Ramos (cell line): ENCODE results near the gene TRMT44.
"Not testable (repeated sequence)": the region's sequence is repeated elsewhere in the genome, so short reads cannot be mapped to it uniquely, and the experiment has no call there.

Experiments
- in situ Hi-C: fragments of 300-500 bp; cut with MboI; formaldehyde crosslinking; loops from one replicate; pipeline ENCODE4 v1.14.3; 2022; ENCODE audit warnings: low sequenced_read_pairs; ENCODE audit not compliant: unreplicated experiment

TRMT44 gene

GRCh38 chr4:8508266-8508665, 67.7 kb downstream of the TRMT44 start:
- in situ Hi-C loops, result no loop called here

- in situ Hi-C loops, result no loop called here
Observed at GRCh38 chr4:8508740-8509139, 68.2 kb downstream of the TRMT44 start.

DNA sequence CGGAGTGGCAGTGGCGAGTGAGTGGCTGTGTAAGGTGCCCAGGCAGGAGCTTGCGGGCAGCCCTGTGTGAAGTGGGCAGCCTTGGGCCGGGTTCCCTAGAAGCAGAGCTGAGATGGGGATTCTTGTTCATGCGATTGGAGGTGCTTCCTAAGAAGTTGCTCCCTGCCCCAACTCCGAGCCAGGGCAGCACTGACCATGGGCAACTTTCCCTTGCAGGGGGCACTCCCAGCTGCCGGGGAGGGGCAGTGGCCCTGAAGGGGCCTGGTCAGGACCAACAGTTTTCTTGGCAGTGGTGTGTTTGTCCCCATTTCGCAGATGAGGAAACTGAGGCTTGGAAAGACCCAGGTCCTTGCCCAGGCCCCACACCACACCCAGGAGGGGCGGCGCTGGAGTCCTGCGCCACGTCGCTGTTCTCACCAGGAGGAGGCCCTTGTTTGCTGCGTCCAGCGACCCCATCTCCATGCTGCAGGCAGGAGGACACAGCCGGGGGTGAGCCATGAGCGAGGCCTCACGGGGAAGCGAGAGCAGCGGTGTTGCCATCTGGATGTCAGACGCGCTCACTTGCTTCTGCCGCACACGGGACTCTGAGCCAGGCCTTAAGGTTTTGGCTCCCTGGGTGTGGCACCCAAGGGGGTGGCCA, 68.9 kb downstream of the TRMT44 start:
- in situ Hi-C loops, result no loop called here

- in situ Hi-C loops, result no loop called here
Observed at GRCh38 chr4:8510191-8510590, 69.6 kb downstream of the TRMT44 start.

DNA sequence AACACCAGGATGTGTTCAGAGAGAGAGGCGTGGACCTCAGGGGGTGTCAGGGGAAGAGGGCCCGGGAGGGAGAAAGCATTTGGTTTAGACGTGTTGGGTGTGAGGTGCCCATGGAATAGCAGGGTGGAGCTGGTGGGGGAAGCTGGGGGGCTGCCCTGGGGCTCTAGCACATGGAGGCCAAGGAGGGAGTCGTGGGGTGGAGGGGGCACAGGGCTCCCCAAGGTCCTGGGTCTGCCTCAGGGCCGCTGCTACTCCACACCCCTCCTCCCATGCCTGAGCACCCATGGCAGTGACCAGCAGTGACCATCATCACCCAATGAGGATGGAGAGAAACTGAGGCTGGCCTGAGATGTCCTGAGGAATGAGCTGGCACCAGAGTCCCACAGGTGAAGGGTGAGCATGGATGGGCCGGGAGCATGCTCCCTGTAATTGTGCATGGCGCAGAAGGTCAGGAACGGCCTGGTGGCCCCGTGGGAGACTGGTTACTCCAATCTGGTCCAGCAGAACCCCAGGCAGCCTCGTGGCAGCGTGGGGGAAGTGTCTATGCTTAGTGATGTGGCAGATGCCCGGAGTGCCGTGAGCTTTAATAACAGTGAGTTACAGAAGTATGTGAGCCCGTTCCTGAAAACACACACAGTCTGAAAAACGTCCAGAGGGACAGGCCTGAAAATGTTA, 70.2 kb downstream of the TRMT44 start:
- in situ Hi-C loops, result no loop called here

DNA sequence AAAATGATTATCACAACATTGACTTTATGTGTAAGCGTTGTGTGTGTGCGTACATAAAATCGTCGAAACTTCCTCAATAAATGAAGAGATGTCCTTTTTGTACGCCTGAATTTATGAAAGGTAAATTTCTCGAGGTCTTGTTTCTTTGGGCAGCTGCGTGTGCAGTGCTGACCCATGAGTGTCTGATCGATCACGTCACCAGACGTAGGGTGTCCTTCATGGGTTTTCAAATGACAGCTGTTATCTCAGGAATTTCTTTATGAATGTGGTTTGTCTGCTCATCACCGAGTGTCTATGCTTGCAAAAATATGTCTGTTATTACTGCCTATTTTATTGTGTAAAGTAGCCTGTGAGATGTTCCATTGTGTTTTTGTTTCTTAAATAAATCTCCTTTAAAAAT, 71.9 kb downstream of the TRMT44 start:
- in situ Hi-C loops, result no loop called here

DNA sequence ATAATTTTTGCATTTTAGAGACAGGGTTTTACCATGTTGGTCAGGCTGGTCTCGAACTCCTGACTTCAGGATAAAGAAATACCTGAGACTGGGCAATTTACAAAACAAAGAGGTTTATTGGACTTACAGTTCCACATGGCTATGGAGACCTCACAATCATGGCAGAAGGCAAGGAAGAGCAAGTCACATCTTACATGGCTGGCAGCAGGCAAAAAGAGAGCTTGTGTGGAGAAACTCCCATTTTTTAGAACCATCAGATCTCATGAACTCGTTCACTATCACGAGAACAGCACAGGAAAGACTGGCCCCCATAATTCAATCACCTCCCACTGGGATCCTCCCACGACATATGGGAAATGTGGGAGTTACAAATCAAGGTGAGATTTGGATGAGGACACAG, 72.5 kb downstream of the TRMT44 start:
- in situ Hi-C loops, result not testable (repeated sequence)

DNA sequence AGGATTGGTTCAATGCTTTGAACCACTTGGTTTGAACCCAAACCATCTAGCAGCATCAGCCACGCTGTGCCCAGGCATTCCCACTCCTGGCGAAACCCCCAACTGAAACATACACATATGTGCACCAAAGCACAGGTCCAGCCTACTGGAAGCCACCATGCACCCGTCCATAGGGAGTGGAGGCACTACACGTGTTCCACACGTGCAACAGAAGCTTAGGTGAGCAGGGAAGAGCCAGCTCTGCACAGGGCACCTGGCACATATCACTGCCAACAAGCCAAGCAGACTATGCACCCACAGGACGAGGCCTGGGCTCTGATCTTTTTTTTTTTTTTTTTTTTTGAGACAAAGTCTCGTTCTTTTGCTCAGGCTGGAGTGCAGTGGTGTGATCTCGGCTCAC, 73.4 kb downstream of the TRMT44 start:
- in situ Hi-C loops, result no loop called here

- in situ Hi-C loops, result no loop called here
Observed at GRCh38 chr4:8514391-8514790, 73.8 kb downstream of the TRMT44 start.

GRCh38 chr4:8515316-8516060, 74.9 kb downstream of the TRMT44 start:
- in situ Hi-C loops, result no loop called here

DNA sequence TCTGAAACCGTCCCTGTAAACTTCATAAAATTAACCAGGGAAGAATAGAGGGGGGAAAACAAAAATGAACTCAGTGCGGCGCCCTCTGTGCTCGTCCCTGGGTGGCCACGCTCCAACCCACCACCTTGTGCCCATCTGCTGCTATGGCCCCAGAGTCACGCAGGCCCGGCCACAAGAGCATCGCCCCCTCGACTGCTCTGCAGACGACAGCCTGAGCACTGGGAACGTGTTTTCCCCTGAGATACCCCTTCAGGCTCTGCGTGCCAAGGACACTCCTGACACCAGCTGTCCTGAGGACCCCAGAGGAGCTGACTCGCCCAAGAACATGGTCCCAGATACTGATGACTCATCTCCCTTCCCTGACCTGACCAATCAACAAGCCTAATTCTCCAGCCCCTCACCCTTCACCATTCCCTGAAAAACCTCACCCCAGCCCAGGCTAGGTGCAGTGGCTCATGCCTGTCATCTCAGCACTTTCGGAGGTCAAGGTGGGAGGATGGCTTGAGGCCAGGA, 75.5 kb downstream of the TRMT44 start:
- in situ Hi-C loops, result no loop called here

DNA sequence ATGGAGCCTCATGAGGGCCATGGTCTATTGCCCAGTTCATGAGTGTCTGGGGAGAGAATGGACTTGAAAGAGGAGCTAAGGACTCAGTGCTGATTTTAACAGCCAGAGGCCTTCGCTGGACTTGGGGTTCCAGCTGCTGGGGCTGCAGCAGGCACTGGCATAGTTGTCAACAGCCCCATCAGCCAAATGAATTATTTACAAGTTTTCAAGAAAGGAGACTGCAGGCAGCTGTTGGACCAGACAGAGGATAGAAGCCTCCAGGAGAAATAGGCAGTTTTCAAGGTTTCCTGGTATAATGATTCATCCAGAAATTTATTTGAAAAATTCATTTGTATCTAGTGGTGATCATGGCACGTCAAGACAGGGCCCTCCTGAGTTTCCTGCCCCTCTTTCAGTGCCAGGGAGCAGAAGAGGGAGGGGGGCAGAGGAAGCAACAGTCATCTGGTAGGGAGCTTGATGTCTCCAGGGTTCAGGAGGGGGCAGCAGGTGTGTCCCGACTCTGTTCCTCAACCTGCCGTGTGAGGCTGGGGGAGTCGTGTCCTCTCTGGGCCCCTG, 76.5 kb downstream of the TRMT44 start:
- in situ Hi-C loops, result no loop called here

- in situ Hi-C loops, result no loop called here
Observed at GRCh38 chr4:8517946-8518345, 77.4 kb downstream of the TRMT44 start.

- in situ Hi-C loops, result no loop called here
Observed at GRCh38 chr4:8522160-8523120, 81.9 kb downstream of the TRMT44 start.

DNA sequence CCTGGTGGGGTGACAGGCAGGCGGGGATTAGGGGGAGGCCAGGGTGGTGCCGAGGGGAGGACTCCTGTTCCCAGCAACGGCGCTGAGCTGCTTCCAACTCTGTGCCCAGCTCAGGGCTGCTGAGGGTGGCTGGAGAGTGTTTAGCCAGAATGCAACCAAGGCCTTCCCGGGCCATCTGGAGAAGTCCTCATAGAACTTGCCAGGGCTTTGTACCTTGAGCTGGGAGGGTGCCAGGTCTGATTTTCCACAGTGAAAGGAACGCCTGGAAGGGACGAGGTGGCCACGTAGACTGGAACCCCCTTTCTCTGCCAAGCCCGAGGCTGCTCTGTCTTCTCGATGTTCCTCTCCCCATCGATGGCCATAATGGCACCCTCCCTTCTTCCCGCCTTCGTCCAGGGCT, 82.6 kb downstream of the TRMT44 start:
- in situ Hi-C loops, result no loop called here

GRCh38 chr4:8523766-8524165, 83.2 kb downstream of the TRMT44 start:
- in situ Hi-C loops, result no loop called here

DNA sequence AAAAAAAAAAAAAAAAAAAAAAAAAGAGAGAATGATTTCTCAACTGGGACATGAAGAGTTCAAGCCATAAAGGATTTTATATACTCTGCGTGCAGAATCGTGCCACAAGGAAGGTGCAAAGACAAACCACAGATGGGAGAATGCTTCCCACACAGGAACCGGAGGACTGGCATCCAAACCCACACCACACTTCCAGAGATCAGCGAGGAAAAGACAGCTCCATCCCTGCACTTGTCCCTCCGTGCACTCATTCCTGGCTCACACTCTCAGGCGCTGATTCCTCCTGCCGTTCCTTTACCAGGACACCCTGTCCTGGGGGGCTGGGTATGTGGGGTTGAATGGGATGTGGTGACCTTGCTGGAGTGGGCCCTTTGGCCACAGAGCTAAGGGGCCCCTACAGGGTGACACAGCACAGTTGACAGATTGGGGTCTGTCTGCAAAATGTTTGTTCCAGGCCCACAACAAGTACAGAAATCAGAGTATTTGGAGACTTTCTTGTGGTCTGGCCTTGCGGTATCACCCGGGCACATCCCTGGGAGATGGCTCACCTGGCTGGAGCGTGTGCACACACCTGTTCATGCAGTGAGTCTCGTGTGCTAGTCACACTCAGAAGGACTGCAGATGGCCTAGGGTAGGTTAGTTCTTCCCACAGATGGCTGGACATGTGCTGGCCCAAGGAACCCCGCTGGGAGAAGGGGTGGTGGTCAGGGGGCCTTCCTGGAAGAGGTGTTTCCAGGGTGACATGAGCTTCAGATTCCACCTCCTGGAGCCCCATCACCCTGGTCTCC, 84.2 kb downstream of the TRMT44 start:
- in situ Hi-C loops, result no loop called here

DNA sequence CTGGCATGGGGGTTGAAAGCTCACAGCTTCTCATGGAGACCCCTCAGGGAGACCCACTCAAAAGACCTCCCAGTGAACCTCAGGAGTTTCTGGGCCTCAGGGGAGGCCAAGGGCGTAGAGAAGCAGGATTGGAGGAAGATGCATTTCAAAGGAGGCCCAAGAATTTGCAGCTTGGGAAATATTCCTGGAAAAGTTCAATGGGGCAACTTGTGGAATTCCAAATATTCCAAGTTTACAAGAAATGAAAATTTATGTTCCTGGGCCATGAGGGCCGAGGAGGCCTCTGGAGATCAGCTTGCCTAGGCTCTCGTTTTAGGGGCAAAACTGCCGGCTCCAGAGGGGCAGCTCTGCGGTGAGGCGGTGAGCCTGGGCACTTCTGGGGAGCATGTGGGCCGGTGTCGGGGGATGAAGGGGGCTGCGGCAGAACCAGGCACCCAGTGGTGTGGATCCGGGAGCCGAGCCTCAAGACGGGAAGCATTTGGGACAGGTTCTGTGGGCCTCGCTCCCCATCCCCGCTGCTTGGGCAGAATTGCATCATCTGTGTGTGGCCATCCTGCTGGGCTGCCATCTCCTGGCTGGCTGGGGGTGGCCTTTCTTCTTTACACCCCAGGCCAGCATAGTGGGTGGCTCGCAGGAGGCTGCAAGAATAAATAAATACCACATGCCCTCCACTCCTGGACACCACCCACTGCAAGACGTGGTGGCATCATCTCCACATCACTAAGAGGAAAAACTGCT, 85.0 kb downstream of the TRMT44 start:
- in situ Hi-C loops, result no loop called here
